ENCODE data around the gene GLRX.
"Not testable (repeated sequence)": the region's sequence is repeated elsewhere in the genome, so short reads cannot be mapped to it uniquely, and the experiment has no call there.

GLRX gene

DNA sequence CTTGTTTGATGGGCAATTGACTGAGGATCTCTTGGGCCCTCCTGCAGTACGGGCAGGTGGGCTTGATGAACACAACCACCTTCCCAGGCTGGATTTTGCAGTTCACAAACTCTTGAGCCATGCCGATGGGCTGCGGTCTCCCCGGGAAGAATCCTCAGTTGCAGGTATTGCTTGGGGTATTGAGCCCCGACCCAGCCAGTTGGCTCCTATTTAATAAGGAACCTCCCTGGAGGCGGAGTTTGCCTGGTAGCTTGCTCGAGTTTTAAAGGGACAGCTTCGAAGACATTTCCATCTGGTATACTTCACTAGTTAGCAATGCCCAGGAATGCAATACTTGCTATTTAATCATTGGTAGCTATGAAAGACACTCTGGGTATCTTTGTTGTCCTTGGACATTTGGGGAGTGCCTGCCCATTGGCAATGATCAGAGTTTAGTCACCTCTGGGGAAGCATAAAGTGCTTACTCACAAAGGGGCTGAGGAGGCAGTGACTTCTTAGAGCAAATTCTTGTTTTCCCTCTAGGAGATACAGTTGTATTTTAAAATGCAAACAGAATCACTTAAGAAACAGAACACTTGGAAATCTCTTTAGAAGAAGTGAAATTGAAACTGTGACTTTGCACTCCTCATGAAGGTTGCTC, at the start of gene GLRX:
GLRX (minus strand) TSS at position 185 of the 640 bp plus-strand sequence; CDS start at position 121, 64 bp downstream.
- peak; percentile 95 for DNase-seq (ENCODE audit: low spot score)

DNA sequence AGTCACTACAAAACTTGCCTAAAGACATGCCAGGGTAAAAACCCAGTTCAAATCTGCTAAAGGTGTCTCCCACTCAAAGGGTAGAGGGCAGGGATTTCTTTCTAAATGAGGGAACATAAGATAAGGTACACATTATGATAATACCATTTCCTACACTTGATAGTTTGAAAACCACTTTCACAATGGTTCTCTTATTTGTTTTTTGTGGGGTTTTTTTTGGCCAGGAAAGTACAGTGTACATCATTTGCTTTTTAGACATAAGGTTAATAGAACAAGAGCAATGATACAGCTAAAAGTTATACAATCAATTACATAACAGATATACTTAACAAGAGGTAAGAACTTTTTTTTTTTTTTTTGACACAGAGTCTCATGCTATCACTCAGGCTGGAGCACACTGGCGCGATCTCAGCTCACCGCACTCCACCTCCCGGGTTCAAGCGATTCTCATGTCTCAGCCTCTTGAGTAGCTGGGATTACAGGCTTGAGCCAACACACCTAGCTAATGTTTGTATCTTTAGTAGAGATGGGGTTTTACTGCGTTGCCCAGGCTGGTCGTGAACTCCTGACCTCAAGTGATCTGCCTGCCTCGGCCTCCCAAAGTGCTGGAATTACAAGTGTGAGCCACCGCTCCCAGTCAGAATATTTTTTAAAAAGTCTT, 48.8 kb upstream of the GLRX start:
- no peak for DNase-seq (ENCODE audit: low spot score)

DNA sequence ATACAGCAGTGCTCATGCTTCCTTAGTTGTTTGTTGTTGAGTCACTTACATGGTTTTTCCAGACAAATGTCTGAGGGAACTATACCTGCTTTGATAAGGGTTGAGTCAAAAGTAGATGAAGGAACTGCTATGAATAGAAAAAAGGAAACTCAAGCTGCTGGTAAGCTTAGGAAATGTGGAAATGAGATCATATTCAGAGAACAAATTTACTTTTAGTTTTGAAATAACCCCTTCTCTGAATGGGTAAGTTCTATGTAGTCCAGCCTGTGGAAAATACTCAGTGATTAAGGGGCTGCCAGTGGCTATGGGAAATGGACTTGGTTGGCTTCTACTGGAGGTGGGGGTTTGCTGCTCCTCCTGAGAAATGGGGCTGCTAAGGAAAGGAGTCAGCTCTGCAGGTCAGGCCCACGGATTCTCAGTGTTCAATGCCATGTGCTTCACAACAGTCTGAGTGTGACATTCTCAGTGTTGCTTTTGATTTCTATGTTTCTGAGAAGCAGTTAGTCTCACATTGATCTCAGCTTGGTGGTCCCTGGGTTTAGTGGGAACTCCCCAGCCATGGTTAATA, 47.7 kb upstream of the GLRX start:
- no peak for DNase-seq (ENCODE audit: low spot score)

- not testable (repeated sequence) for DNase-seq (ENCODE audit: low spot score)
Measured at GRCh38 chr5:95869173-95869855, 46.8 kb upstream of the GLRX start.

DNA sequence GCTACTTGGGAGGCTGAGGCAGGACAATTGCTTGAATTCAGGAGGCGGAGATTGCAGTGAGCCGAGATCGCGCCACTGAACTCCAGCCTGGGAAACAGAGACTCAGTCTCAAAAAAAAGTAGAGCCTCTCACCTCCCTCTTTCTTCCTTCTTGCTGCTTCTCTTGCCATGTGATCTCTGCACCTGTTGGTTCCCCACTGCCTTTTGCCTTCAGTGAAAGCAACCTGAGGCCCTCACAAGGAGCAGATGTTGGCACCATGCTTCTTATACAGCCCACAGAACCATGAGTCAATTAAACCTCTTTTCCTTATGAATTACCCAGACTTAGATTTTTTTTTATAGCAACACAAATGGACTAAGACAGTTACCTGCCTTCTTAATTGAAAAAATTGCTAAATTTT, 45.6 kb upstream of the GLRX start:
- no peak for DNase-seq (ENCODE audit: low spot score)

GRCh38 chr5:95866435-95867040, 44.0 kb upstream of the GLRX start:
- no peak for DNase-seq (ENCODE audit: low spot score)

DNA sequence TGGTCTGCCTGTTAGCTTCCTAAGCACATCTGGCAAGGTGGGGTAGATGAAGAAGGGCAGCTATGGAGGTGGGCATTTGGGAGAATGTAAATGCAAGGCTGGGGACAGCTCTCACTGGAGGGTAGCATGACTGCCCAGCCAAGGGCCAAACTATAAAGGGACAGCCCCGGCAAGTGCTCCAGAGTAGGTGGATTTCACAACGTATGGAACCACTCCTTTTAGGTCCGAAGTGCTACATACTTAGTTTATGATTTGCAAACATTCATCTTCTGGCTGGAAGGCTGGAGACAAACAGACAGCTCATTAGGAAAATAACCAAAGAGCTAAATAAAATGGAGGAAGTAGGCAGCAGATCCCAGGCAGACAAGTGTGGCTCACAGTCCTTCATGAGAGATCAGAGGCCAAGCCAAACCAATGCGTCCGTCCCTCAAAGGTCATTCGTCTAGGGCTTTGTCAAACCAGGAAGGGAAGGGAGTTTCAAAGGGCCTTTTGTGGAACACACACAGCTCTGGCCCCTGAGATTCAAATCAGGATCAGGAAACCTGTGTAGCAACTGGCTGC, 42.5 kb upstream of the GLRX start:
- DNase-seq (ENCODE audit: low spot score): no peak

DNA sequence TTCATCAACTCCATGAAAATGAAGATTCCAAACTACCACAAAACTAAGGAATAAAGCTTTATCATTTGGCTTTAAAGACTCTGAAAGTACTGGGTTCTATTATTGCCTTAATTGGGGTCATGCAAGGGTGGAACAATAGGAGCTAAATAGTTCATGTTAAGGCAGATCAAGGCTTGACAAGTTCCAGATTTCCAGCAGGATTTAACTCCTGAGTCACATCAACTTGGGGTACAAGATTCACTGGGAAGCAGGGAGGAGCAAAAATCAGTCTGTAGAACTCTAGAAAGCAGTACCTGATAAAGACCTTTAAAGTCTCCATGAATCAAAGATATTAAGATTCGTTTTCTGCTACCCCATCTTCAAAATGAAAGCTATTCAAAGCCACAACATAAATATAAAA, 41.9 kb upstream of the GLRX start:
- DNase-seq (ENCODE audit: low spot score): no peak

GRCh38 chr5:95863383-95863757, 40.8 kb upstream of the GLRX start:
- no peak for DNase-seq (ENCODE audit: low spot score)

DNA sequence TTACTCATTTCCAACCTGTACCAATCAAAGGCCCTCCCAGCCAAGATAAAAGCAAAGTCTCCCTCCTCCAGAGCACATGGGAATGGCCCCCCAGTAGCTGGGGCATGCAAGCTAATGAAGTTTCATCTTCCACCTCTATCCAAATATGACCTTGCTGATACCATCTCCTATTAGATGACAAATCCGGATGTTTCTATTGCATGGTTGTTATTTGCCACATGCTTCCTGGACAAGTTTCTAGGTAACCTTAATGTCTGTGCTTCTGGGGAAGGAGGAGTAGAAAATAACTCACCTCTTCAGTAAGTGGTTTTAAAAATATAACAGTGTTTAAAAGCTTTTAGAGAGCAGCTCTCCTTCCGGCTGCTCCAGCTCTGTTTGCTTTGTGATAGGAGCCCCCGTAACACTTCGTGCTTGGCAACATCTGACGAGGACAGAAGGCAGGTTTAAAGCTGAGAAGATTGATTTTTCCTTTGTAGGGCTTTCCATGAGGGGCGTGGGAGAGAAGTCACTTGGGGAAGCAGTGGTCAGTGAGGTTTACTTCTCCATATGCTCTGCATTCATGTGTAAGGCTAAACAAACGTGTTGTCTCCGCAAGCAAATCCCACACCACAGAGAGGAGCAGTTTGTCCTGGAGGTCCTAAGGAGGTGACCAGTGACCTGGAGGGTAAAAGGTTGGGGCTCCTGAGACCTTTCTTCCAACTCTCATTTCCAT, 40.3 kb upstream of the GLRX start:
- no peak for DNase-seq (ENCODE audit: low spot score)

GRCh38 chr5:95861864-95862561, 39.5 kb upstream of the GLRX start:
- DNase-seq (ENCODE audit: low spot score): no peak

DNA sequence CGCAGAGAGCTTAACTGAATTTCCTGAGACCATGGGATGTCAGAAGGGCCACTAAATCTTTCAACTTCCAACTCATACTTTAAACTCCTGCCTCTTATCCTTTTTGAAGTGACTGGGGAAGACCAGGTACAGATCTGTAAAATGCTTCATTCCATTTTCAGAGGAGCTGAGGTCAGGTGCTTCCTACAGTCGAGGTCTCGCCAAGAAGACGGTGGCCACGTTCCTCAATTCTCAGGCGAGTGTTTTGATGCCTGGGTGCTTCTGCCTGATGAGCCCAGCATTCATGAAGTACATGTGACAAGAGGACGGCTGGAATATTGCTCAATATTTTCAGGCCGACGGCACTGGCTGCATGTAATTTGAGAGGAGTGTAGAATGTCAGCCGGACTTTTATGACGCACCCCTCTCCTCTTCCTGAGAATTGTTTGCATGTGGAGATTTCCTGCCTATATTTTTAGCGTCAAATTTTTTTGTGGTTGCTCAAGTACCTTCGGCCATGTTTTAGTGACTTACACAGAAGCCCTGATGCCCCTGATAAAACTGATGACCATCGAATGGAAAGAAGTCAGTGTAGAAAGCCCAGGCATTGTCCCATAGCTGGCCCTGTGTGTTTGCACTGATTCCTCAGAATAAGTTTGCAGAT, 38.8 kb upstream of the GLRX start:
- DNase-seq (ENCODE audit: low spot score): no peak

DNA sequence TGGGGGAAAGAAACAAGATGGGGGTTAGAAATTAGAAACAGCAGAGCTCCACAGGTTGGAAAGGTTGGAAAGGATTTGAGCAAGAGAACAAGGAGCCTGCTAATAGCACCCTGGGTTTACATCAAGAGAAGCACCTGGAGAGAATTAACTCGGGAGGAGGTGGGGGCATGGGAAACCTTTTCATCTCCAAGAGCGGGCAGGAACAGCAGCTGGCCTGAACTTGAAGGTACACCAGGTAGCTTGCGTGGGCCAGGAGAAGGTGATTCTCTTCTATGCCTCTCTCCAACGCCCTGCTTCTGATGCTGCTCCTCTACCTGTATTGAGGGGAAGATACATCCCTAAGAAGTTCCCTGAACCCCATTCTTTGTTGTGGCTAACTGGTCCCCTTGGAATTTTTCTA, 37.1 kb upstream of the GLRX start:
- DNase-seq (ENCODE audit: low spot score): no peak

GRCh38 chr5:95858661-95859595, 36.4 kb upstream of the GLRX start:
- DNase-seq (ENCODE audit: low spot score): peak; percentile 84

- DNase-seq (ENCODE audit: low spot score): no peak
Measured at GRCh38 chr5:95858023-95858461, 35.5 kb upstream of the GLRX start.

DNA sequence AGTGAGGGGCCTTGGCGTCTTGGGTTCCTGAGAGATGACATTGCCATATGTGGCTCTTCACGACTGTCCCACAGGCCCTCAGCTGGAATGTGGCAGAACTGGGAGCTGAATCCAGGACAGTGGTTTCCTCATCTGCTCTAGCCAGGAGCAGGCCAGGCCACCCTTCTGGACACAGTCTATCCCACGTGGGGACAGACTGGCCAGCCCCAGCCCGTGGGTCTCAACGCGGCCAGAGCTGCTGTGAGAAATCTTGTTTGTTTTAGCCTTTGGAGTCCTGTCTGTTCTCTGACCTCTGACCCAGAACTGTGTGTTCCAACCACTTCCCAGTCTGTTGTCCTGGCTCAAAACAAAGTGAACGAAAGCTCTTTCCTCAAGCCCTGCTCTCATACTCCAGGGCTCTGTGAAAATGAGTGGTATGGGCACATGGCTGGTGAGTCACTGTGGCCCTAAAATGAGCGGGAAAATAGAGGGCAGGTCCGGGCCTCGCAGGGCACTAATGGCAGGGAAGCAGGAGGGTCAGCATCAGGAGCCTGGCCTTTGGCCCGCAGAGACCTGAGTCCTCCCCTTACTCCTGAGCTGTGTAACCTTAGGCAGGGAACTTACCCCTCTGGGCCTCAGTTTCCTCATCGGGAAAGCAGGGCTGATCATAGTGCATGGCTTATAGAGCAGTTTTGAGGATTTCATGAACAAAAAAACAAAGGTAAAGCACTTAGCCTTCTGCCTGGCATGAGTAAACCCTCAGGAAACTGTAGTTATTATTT, 34.8 kb upstream of the GLRX start:
- no peak for DNase-seq (ENCODE audit: low spot score)

DNA sequence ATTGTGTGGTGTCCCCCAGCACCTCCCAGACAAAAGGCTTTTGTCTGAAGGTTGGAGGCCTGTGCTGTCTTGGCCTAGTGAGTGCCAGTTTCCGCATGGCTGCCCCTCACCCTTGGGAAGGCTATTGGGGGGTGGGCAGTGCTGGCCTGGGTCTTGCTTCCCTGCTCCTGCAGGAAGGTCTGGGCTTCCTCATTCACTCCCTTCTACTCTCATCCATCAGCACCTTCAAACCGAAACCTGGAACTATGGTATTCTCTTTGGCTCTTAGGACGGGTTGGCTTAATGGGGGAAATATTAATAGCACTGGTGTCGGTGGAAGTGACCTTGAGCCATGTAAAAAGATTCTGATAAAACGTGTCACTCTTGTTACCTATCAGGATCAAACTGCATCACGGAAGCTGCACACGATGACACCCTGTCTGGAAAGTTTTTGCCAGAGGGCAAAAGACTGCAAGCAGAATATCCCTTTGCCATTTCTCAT, 34.0 kb upstream of the GLRX start:
- DNase-seq (ENCODE audit: low spot score): no peak

GRCh38 chr5:95853490-95853889, 31.0 kb upstream of the GLRX start:
- no peak for DNase-seq (ENCODE audit: low spot score)

Data from cerebellar cortex (tissue), 1 donor.